NCI-H446 treated with DMSO at 0.1 percent for 48 hours (cell line): ENCODE measurements around the gene EMC10.
A peak's percentile ranks its signal among the peaks of the same experiment; 100 is the strongest.
"Not testable (repeated sequence)": the region's sequence is repeated elsewhere in the genome, so short reads cannot be mapped to it uniquely, and the experiment has no call there.

Experiments
- DNase-seq: peaks from one replicate; lab custom pipeline; 2025; lab: John Stamatoyannopoulos, UW

Gene EMC10

DNA sequence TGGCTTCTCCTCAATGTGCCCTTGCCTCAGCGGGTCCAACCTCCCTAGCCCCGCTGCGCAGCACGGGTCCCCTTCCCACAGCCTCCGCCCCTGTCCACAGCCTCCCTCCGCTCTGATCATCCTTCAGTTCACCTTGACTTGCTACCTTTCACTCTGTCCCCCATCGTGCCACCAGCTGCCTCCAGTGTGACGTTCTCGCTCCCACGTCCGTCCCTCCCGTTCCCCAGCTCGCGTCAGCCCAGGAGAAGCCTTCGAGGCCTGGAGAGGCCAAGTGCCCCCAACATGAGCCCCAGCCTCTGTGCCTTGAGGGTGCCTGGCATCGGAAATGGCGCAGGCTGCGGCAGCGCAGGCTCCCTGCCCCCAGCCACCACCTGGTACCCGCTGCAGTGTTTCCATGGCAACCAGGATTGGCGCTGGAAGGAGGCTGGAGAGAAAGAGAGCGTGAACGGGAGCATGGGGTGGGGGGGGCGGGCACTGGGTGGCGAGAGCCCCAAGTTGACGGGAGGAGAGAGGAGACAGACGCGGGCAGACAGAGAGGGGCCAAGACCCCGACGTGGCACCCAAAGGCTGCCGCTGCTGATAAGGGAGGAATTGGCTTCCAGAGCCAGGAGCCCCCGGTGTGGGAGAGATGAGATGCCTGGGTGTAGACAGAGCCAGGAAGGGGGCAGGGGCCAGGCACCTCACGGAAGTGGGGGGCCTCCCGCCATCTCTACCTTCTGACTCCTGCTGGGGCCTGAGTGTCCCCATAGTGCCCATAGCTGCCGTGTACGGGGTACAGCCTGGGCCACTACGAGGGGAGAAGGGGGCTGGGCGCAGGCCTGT is 38.2 kb downstream of the EMC10 start:
- DNase-seq = peak; percentile 7

DNA sequence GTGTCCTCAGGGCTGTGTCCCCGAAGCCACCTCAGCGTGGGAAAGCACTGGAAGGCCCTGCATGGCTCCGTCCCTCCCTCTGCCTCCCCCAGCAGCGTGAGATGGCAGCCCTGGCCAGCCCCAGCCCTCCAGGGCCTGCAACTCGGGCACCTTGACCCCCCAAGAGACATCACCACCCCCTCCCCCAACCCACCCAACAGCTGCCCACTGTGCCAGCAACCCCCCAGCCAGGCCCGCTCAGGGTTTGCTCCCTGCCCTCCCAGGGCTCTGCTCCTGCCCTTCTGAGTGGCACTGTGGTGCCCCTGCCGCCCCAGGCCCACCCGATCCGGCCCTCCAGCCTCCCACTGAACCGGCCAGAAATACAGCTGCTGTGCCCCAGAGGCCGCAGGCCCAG is 38.9 kb downstream of the EMC10 start:
- DNase-seq = no peak

DNA sequence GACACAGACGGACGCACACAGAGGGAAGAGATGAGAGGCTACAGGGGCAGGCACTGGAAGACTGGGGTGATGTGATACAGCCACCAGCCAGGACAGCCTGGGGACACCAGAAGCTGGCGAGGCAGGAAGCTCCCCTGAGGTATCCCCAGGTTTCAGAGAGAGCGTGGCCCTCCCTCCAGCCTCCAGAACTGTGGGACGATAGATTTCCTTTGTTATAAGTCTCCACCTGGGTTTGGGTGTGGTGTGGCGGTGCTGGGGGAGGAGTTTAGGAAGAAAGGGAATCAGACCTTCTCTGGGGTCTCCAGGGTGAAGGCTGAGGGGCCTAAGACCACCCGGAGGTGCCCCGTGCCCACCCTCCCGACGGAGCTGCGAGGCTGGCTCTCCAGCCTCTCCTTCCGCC is 40.1 kb downstream of the EMC10 start:
- DNase-seq = no peak

DNA sequence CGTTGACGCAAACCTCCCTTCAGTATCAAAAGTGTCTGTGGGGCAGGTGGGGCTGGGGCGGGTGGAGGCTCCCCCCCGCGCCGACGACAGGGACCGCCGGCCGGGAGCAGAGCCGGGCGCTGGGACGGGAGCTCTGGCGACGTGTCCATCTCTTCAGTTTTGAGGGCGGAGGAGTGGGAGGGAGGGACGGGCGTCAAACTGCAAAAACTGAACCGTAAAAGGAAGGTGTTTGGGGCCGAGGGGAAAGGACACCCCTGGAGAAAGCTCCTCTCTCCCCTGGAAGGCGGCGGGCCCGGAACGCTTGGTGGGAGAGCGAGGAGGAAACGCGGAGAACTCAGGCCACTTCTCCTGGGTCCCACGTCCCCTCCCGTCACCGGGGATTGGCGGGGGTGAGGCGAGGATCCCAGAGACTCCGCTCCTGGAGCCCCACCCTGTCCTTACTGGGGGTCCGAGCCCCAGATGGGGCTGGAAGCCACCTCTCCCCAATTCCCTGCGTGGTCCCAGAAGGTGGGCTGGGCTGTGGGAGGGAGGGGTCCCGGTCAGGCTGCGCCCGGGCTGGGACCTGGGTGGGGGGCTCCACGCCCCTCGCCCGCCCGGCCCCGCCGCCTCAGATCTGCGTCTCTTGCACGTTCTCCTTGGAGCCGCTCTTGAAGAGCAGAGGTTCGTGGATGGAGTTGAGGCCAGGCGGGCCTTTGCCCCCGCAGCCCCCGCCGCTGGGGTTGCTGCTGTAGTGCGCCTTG is 40.8 kb downstream of the EMC10 start:
- DNase-seq = no peak

DNA sequence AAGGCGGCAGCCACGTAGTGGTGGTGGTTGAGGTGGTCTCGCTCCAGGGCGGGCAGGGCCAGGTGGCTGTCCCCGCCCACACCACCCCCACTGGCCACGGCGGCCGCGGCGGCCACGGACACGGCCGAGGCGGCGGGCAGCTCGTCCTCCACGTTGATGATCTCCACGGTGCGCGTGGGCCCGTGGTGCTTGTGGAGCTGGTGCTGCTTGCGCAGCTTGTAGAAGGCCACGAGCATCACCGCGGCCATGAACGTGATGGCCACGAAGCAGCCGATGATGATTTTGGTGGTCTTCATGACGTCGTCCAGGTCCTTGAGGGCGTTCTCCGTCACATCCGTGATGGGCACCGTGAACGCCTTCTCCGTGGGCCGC is 41.4 kb downstream of the EMC10 start:
- DNase-seq = no peak

DNA sequence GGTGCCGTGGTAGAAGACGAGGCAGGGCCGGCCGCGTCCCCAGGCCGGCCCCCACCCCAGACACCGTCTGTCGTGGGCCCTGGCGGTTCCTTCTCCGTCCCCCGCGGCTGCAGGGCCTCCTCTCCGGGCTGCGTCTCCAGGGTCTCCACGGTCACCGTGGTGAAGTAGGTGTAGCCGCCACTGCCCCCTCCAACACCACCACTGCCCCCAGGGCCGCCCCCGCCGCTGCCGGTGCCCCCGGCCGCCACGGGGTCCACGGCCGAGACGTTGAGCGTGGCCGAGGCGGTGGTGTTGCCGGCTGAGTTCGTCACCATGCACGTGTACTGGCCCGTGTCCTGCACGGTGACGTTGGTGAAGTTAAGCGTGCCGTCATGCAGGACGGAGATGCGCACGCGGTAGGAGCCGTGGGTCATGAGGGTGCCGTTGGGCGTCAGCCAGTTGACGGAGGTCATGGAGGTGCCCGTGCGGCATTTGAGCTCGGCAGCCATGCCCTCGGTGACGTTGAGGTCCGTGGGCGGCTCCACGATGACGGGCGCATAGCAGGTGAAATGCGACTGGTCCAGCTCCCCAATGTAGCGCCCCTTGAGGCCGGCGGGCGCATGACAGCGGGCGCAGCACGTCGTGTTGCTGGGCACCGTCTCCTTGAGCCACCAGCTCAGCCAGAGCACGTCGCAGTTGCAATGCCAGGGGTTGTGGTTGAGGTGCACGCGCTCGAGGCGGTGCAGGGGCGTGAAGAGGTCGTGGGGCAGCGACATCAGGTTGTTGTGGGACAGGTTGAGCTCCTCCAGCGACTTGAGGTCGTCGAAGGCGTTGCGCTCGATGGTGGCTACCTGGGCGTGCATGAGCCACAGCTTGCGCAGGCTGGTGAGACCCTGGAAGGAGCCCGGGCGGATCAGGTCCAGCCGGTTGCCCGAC is 42.0 kb downstream of the EMC10 start:
- DNase-seq = no peak

DNA sequence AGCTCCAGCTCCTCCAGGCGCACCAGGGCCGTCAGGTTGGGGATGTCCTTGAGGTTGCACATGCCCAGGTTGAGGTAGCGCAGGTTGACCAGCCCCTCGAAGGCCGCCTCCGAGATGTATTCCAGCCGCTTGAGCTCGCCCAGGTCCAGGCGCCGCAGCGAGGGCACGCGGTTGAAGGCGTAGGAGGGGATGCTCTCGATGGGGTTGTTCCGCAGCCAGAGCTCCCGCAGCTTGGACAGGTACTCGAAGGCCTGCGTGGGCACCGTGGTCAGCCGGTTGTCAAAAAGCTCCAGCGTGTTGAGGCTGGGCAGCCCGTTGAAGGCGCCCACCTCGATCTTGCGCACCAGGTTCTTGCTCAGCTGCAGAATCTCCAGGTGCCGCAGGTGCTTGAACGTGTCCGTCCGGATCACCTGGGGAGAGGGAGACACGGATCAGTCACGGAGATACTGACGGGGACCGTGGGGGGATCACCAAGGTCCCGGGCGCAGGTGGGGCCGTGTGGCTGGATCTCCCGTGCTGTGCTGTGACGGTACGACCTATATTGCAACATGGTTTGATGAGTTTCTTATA is 42.8 kb downstream of the EMC10 start:
- DNase-seq = no peak

DNA sequence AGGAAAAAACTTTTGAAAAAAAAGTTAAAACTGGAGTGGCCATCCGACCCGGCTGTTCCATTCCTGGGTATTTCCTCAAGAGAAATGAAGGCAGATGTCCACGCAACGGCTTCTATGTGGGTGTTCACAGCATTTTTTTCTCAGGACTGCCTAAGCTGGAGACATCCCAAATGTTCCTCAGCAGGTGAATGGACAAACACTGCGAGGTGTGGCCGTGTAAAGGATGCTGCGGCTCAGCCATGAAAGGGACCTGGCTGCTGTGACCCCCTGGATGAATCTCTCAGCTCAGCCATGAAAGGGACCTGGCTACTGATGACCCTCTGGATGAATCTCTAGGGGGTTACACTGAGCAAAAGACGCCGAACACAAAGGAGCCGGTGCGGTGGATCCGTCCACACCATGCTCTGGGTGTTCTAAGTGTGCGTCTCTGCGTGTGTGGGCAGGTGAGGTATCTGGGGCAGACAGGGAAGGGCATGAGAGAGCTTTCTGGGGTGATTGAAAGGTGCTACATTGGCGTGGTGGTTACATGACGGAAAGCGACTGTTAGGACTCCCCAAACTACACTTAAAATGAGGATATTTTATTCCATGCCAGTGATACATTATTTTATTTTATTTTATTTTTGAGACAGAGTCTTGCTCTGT is 44.6 kb downstream of the EMC10 start:
- no peak for DNase-seq

DNA sequence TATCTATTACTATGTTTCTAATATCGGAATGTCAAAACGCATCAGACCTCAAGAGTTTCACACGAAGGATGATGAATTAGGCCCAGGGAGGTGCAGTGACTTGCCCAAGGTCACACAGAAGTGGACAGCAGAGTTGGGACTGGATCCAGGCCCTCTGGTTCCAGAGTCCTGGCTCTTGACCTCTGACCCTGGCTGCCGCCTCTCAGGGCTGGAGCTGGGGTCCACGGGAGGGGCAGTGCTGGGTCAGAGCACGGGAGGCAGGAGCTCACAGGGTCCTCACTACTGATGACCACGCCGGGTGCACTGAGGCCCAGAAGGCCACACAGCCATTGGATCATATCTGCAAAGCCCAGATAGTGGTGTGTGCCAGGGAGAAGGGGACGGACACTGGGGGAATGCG is 46.6 kb downstream of the EMC10 start:
- DNase-seq = no peak

DNA sequence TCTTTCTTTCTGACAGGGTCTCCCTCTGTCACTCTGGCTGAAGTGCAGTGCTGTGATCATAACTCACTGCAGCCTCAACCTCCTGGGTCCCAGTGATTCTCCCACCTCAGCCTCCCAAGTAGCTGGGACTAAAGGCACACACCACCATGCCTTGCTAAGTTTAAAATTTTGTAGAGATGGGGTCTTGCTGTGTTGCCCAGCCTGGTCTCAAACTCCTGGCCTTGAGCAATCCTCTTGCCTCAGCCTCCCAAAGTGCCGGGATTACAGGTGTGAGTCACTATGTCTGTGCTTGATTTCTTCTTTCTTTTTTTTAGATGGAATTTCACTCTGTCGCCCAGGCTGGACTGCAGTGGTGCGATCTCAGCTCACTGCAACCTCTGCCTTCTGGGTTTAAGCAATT is 51.7 kb downstream of the EMC10 start:
- not testable (repeated sequence) for DNase-seq

DNA sequence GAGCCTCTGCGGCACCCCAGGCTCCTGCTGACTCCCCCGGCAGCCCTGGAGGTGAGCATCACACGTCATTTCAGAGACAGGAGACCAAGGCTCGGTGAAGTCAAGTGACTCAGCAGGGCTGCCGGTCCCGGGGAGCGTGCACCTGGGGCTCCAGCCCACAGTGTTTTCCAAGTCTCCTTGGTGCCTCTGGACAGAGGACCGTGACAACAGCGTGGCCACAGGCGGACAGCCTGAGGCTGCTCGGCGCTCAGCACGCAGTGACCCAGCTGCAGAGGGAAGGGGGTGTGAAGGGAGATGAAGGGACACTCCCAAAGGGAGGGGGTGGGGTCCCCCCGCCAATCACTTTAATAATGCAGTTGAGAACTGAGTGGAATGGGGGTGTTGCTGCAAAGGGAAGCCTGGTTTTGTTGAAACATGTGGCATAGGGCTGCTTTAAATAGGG is 54.9 kb downstream of the EMC10 start:
- no peak for DNase-seq

DNA sequence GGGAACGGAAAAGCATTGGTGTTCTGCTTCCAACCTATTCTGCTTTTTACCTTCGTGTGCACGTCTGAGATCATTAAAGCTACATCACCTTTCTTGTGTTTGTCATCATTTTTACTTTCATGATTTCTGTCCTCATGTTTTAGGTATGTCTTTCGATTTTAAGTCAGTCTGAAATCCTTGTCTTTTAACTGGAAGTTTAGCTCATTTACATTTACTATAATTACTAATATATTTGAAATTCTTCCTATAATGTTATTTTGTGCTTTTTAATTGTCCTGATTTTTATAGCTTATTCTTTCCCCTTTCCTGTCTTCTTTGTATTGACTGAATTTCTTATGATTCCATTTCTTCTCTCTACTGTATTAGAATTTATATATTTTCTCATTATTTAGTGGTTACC is 56.6 kb downstream of the EMC10 start:
- no peak for DNase-seq

DNA sequence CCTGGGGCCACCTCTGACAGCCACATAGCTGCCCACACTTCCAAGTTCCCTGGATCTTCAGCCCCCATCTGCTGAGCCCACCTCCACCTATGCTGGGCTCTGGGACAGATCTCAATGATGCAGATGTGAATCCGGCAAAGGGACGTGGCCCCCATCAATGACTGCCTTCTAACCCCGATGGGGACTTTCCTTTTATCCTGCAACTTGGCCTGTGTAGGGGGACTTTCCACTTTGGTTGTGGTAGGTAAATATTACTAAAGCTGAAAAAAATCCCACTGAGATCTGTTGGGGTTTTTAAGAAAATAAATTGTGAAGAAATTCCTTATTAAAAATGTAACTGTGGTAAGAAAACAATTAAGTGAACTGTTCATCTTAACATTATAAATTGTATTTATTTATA is 58.2 kb downstream of the EMC10 start:
- DNase-seq = no peak

DNA sequence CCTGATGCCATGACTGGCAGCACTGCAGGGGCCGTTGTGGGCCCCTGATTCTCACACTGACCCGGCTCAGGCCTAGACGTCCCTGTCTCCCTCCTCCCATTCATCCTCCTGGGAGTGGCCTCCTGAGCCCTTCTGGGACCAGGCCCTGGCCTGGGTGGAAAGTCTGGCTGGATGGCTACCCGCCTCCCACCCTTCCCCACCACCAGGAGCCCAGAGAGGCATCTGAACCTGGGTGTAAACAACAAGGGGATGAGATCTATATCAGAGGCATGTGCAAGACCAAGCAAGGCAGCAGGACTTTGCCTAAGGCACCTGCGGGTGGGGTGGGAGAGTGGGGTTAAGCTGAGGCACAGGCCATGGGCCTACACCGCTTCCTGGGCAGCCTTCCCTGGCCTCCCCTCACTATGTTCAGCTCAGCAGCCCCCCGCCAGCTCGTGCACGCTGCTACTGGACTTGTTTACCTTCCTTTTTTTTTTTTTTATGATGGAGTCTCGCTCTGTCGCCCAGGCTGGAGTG is 59.4 kb downstream of the EMC10 start:
- no peak for DNase-seq

DNA sequence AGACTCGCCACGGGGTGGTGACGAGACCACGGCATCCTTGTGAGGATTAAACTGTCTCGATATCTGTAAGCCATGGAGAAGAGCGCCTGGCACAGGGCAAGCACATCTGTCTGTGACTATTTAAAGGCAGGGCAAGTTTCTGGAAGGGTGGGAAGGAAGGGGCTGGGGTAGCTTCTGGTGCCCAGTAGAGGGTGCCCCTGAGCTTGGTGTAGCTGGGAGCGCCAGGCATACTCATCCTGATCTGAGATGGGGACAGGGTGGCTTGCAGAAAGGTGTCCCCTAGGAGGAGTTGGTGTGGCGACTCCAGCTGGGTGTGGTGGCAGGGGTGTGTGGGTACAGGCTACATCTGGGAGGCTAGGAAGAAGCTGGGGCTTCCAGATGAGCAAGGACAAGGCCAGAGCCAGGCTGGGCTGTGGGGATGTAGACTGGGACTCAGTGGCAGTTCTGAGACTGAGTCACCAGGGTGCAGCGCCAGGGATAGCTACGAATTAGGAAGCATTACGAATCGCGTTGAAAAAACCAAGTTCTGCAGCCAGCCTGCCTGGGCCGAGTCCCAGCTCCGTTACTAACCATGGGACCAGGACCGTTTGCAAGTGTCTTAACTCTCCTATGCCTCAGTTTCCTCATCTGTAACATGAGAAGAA is 60.5 kb downstream of the EMC10 start:
- no peak for DNase-seq

DNA sequence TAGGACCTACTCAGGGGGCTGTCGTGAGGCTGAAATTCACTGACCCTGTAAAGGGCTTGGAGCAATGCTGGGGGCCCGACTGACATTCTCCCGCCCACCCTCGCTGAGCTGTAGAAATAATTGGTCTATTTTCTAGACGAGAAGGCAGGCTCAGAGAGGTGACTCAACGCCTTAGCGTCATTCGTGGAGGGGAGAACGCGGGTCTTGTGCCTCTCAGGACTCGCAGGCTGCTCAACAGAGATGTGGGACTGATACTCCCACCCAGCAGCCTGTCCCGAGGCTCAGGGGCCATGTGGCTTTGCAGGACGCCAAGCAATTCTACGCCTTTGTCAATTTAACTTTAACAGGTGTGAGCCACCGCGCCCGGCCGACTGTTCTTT is 61.0 kb downstream of the EMC10 start:
- no peak for DNase-seq

DNA sequence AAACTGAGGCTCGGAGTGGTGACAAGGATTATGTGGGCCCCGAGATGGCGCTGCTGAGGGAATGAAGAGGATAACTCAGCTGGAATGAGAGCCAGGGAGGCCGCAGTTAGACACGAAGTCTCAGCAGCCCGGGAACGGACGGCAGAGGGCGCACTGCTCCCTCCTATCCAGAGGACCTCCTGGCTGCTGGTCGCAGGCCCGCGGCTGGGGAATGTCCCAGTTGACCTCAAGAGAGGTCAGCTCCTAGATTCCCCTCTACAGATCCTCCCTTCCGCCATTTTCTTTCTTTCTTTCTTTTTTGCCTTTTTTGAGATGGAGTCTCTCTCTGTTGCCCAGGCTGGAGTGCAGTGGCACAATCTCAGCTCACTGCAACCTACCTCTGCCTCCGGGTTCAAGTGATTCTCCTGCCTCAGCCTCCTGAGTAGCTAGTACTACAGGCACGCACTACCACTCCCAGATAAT is 61.5 kb downstream of the EMC10 start:
- DNase-seq = no peak
